BLaER1 (cell line): ENCODE data around the gene TBC1D1.

Experiments
- H3K27ac ChIP-seq: shearing (Covaris generic); formaldehyde crosslinking; 2 replicates; pipeline ENCODE4 v1.8.1; 2022
- H3K27me3 ChIP-seq: shearing (Covaris generic); formaldehyde crosslinking; 2 replicates; pipeline ENCODE4 v1.8.1; 2022
- H3K36me3 ChIP-seq: shearing (Covaris generic); formaldehyde crosslinking; 2 replicates; pipeline ENCODE4 v1.8.1; 2022
- H3K4me1 ChIP-seq: shearing (Covaris generic); formaldehyde crosslinking; 2 replicates; pipeline ENCODE4 v1.8.1; 2022
- H3K4me2 ChIP-seq: shearing (Covaris generic); formaldehyde crosslinking; 2 replicates; pipeline ENCODE4 v1.8.1; 2022
- H3K4me3 ChIP-seq: shearing (Covaris generic); formaldehyde crosslinking; 2 replicates; pipeline ENCODE4 v1.8.1; 2022
- H3K9ac ChIP-seq: shearing (Covaris generic); formaldehyde crosslinking; 2 replicates; pipeline ENCODE4 v1.8.1; 2022
- H3K9me3 ChIP-seq: shearing (Covaris generic); formaldehyde crosslinking; 2 replicates; pipeline ENCODE4 v1.8.1; 2022
- H4K20me1 ChIP-seq: shearing (Covaris generic); formaldehyde crosslinking; 2 replicates; pipeline ENCODE4 v1.8.1; 2022
- Cebpa-rat ChIP-seq: shearing (Covaris generic); IDR thresholded peaks from 2 replicates; pipeline ENCODE4 v1.8.1; 2022

TBC1D1 gene

DNA sequence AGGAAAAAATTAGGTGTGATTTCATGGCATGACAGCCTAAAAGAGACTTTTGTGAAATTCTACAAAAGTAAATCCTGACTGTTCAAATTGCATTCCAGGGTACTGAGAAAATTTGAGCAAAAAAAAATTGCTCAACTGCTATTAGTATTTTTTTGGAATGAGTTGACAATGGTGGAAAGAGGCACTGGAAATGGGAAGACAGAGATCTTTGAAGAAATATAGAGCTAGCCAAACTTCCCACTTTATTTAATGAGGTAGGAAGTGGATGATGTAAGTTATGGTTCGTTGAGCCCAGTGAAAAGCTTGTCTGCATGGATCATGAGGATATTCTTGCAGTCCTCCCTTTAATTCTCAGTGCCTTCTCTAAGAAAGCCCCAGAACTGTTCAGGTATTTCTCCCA is 253.1 kb downstream of the TBC1D1 start:
- H3K4me3 ChIP-seq: no peak overlapping the region
- no peak for TF ChIP-seq Cebpa-rat
- no peaks in the 10 kb centered on the region for H3K9me3 ChIP-seq
- H3K9ac ChIP-seq: no peak overlapping the region
- no peaks in the 10 kb centered on the region for H3K27me3 ChIP-seq
- H3K4me1 ChIP-seq: peaks cover 20% of the 10 kb centered on the region
- H3K36me3 ChIP-seq: peaks cover 18% of the 10 kb centered on the region
- H4K20me1 ChIP-seq: no peaks in the 10 kb centered on the region
- H3K27ac ChIP-seq: no peak overlapping the region
- no peak overlapping the region for H3K4me2 ChIP-seq

DNA sequence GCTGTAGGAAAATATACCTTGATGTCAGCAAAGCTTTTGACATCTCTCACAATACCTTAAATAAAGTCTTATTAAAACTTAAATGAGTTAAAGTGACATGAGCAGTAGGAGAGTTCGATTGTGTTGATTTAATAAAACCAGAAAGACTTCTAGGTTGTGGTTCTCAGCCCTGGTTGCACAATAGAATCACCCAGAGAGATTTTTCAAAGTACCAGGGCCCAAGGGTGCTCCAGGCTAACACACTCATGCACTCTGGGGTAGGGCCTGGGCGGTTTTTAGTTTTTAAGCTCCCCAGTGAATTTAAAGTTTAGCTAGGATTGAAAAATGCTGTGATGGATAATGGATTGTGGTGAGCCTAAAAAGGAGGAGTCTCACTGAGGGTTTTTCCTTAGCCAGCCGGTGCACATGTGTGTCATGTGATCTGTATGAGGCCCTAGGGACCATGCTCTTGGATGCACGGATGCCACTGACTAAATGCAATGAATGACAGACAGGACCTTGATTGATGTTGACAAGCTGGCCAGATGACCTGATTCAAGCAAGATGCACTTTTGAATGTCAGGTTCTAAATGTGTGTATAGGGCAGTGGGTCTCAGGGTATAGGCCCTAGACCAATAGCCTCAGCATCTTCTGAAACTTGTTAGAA is 254.3 kb downstream of the TBC1D1 start:
- H3K4me1 ChIP-seq: peaks cover 20% of the 10 kb centered on the region

DNA sequence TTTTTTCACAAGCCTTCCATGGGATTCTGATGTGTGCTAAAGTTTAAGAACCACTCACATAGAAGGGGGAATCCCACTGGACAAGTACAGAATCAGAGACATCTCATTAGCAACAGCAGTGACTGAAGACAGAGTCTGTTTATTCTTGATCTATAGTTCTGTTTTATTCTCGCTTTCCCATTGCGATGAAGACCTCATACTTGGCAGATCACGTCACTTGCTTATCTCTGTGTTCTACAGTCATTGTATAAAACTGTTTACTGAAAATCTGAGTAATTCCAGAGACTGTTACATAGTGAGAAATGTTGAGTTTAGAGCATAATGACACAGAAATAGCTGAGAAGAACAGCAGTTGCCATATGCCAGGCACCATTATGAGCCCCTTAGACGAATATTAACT is 254.9 kb downstream of the TBC1D1 start:
- H3K36me3 ChIP-seq: peaks cover under 1% of the 10 kb centered on the region; the same call in 1 of the 2 replicates
- H3K27me3 ChIP-seq: no peaks in the 10 kb centered on the region
- H3K4me2 ChIP-seq: peak overlapping the region; percentile 43
- 0 out of 2 replicates have a peak, but pooled peaks cover 1% of the 10 kb centered on the region for H3K9me3 ChIP-seq
- H3K4me3 ChIP-seq: no peak overlapping the region
- no peak for TF ChIP-seq Cebpa-rat
- H3K9ac ChIP-seq: no peak overlapping the region
- no peaks in the 10 kb centered on the region for H4K20me1 ChIP-seq
- peaks cover 20% of the 10 kb centered on the region for H3K4me1 ChIP-seq
- H3K27ac ChIP-seq: no peak overlapping the region

More for the DNA sequence above, 254.3 kb downstream of the TBC1D1 start:
- H3K4me2 ChIP-seq: peak overlapping the region; percentile 43
- no peak for TF ChIP-seq Cebpa-rat
- no peaks in the 10 kb centered on the region for H3K9me3 ChIP-seq
- peaks cover 7% of the 10 kb centered on the region for H3K36me3 ChIP-seq
- H3K9ac ChIP-seq: no peak overlapping the region
- H4K20me1 ChIP-seq: no peaks in the 10 kb centered on the region
- no peak overlapping the region for H3K27ac ChIP-seq
- no peak overlapping the region for H3K4me3 ChIP-seq
- no peaks in the 10 kb centered on the region for H3K27me3 ChIP-seq

DNA sequence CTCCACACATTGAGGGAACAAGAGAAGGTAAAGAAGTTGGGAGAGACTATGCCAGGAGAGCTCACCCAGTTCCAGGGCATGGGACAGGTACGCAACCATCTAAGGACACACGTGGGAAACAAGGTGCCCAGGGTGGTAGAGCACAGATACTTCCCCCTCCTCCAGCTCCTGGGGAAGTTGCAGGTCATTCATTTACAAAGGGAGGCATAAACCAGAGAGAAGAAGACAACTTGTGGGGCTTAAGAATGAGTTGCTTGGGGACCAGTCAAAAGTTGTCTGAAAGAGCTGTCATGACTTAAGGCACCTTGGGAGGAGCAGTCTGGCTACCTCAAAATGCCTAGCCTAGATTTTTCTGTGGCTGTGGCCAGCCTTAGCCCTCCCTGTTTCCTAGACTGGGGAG is 255.5 kb downstream of the TBC1D1 start:
- Histone ChIP-seq H3K4me3 (no peak overlapping the region), H3K27ac (no peak overlapping the region), H3K36me3 (no peaks in the 10 kb centered on the region), H3K4me1 (peaks cover 20% of the 10 kb centered on the region), H3K4me2 (no peak overlapping the region), H4K20me1 (no peaks in the 10 kb centered on the region), H3K9ac (no peak overlapping the region), H3K27me3 (no peaks in the 10 kb centered on the region), H3K9me3 (peaks cover 8% of the 10 kb centered on the region)
- no peak for TF ChIP-seq Cebpa-rat

DNA sequence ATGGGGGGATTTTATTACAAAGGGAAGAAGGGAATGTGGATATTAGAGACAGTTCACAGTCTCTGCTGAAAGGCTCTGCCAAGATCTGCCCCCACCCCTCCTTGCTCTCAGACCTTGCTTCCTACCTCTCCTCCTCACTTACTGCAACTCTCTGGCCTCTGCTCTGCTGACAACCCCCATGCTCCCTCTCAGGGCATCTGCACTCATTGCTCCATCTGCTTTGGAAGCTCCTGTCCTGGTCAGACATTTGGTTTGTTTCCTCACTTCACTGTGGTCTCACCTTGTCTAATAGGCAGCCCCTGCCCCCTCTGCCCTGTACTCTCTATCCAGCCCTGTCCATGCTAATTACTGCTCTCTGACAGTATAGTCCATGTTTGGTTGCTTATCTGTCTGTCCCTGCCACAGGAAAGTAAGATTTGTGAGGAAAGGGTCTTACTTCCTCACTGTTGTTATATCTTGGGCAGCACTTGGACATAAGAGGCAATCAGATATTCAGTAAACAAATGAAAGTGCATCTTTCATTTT is 258.6 kb downstream of the TBC1D1 start:
- peaks cover 13% of the 10 kb centered on the region for H3K9me3 ChIP-seq
- H3K27me3 ChIP-seq: no peaks in the 10 kb centered on the region
- H3K27ac ChIP-seq: no peak overlapping the region
- H3K9ac ChIP-seq: no peak overlapping the region
- no peak for TF ChIP-seq Cebpa-rat
- no peaks in the 10 kb centered on the region for H3K36me3 ChIP-seq
- H3K4me1 ChIP-seq: peaks cover 34% of the 10 kb centered on the region
- H3K4me2 ChIP-seq: no peak overlapping the region
- no peak overlapping the region for H3K4me3 ChIP-seq
- H4K20me1 ChIP-seq: no peaks in the 10 kb centered on the region

DNA sequence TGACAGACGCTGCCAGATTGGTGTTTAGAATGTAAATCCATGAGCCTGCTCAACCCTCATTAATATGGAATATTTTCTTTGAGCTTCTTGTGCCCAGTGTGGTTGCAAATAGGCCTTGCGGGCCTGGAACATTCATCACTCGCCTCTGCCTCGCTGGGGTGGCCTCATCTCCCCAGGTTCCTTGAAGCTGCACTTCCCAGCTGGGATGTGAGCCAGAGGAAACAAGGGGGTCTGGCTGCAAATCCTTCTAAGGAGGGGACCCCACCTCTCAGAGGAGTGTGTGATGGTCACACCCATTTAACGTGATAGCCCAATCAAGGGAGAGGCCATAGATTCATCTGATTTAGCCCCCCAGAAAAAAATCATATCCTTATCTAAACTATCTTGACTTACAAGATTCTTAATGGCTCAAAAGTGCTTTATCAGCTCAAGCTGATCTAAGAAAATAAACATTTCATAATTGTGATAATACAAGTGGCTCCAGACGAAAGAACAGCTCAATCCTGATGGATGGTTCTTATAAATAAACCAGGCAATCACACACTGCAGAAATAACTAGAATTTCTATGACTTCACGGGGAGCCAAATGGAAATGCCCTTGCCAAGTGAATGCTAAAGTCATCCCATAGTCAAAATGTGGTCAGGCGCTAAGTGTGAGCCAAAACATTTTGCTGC is 259.2 kb downstream of the TBC1D1 start:
- H3K27me3 ChIP-seq: no peaks in the 10 kb centered on the region
- H3K9ac ChIP-seq: no peak overlapping the region
- no peaks in the 10 kb centered on the region for H3K36me3 ChIP-seq
- H3K4me2 ChIP-seq: no peak overlapping the region
- peaks cover 13% of the 10 kb centered on the region for H3K9me3 ChIP-seq
- H4K20me1 ChIP-seq: no peaks in the 10 kb centered on the region
- no peak overlapping the region for H3K4me3 ChIP-seq
- H3K4me1 ChIP-seq: peaks cover 35% of the 10 kb centered on the region
- no peak overlapping the region for H3K27ac ChIP-seq
- TF ChIP-seq Cebpa-rat: no peak

DNA sequence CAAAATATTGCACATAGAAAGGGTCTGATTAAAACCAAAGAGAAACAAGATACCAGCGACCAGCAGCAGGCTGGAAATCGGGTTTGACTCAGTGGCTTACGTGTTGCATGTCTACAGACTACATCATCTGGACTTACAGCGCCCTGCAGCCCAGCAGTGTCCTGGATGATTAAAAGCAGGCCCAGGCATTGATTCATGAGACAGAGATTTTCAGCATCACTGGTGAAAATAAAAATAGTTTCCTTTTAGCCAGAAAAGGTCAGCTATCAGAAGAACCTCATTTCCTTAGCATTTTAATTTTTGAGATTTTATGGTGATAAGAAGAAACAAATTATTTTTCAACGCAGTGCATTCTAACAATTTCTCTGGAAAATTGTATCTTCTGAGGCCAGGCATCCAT is 259.9 kb downstream of the TBC1D1 start:
- H3K36me3 ChIP-seq: no peaks in the 10 kb centered on the region
- H3K9ac ChIP-seq: no peak overlapping the region
- no peak overlapping the region for H3K27ac ChIP-seq
- H3K4me1 ChIP-seq: peaks cover 32% of the 10 kb centered on the region
- TF ChIP-seq Cebpa-rat: no peak
- no peaks in the 10 kb centered on the region for H3K27me3 ChIP-seq
- H4K20me1 ChIP-seq: no peaks in the 10 kb centered on the region
- H3K4me2 ChIP-seq: no peak overlapping the region
- H3K9me3 ChIP-seq: peaks cover 13% of the 10 kb centered on the region
- H3K4me3 ChIP-seq: no peak overlapping the region

DNA sequence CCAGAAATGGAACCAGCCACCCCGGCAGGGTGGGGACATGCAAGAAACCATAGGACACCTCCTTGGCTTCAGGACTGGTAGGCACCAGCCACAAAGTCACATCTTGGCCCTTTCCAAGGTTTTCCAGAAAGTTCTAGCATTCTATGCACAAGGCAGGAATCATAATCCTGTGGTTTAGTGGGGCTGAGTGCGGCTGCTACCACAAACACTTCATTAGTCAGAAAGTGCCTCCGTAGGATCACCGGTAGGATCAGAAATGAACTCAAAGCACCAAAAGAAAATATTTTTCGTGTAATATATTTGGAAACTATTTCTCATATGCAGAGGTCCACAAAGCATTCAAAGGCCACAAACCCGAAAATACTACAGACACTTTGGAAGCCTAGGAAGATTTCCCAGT is 261.0 kb downstream of the TBC1D1 start:
- H3K4me1 ChIP-seq: peaks cover 38% of the 10 kb centered on the region
- H3K4me3 ChIP-seq: no peak overlapping the region
- no peak overlapping the region for H3K9ac ChIP-seq
- H3K4me2 ChIP-seq: no peak overlapping the region
- H3K27me3 ChIP-seq: no peaks in the 10 kb centered on the region
- TF ChIP-seq Cebpa-rat: no peak
- H4K20me1 ChIP-seq: no peaks in the 10 kb centered on the region
- no peak overlapping the region for H3K27ac ChIP-seq
- no peaks in the 10 kb centered on the region for H3K36me3 ChIP-seq
- H3K9me3 ChIP-seq: peaks cover 13% of the 10 kb centered on the region

DNA sequence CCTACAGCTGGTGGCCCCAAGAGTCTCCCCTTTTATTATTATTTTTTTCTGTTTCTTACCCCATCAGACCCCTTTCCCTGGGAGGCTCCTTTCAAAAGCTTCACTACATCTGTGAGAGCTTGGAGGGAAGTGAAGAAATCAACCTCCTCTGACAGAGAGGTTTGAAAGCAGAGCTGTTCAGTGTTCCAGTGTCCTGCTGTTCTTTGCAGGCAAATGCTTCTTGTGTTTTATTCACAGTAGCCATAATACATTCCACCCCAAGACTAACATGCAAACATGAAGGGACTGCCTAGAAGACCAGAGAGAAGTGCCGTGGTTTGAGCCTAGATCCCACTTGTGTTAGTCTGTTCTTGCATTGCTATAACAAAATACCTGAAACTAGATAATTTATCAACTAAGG is 261.4 kb downstream of the TBC1D1 start:
- no peaks in the 10 kb centered on the region for H4K20me1 ChIP-seq
- H3K4me1 ChIP-seq: peaks cover 43% of the 10 kb centered on the region
- no peak overlapping the region for H3K4me2 ChIP-seq
- H3K27me3 ChIP-seq: no peaks in the 10 kb centered on the region
- no peaks in the 10 kb centered on the region for H3K36me3 ChIP-seq
- no peak overlapping the region for H3K4me3 ChIP-seq
- no peak for TF ChIP-seq Cebpa-rat
- H3K9me3 ChIP-seq: peaks cover 13% of the 10 kb centered on the region
- H3K9ac ChIP-seq: no peak overlapping the region
- no peak overlapping the region for H3K27ac ChIP-seq

DNA sequence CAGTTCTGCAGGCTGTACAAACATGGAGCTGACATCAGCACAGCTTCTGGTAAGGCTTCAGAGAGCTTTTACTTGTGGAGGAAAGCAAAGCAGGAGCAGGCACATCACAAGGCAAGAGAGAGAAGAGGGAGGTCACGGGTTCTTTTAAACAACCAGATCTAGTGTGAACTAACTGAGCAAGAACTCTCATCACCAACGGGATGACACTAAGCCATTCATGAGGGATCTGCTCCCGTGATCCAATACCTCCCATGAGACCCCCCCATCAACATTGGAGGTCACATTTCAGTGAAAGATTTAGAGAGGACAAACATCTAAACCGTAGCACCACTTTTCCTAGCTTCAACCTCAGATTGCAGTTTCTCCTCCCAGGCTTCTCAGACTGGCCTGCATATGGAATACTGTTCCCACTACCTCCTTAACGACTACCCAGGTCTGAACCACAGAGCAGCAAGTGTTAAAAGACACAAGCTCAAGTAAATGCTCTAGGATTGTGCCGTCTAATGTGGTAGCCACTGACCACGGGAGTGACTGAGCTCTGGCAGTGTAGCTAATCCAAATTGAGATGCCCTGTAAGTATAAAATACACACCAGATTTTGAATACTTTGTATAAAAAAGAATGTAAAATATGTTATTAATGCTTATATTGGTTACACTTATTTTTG is 262.0 kb downstream of the TBC1D1 start:
- Histone ChIP-seq H3K4me2 (no peak overlapping the region), H3K9me3 (peaks cover 13% of the 10 kb centered on the region), H3K9ac (no peak overlapping the region), H3K4me1 (peaks cover 48% of the 10 kb centered on the region), H3K27me3 (no peaks in the 10 kb centered on the region), H3K36me3 (no peaks in the 10 kb centered on the region), H3K27ac (no peak overlapping the region), H3K4me3 (no peak overlapping the region), H4K20me1 (no peaks in the 10 kb centered on the region)
- TF ChIP-seq Cebpa-rat: no peak
